Activated CD4-positive, alpha-beta T cell treated with anti-CD3 and anti-CD28 coated beads for 1 hour (primary cell): Measurements from ENCODE around the gene CNTN5.

ENCODE experiments used
- DNase-seq: peaks from one replicate; pipeline ENCODE4 v3.0.0-alpha.2; 2020

CNTN5 gene

GRCh38 chr11:100141201-100141600, 1120.5 kb downstream of the CNTN5 start:
- no peak for DNase-seq

GRCh38 chr11:100151944-100152343, 1131.2 kb downstream of the CNTN5 start:
- DNase-seq: no peak

- DNase-seq: no peak
These were observed 1132.0 kb downstream of the CNTN5 start for GRCh38 chr11:100152766-100153165.

GRCh38 chr11:100163471-100163870, 1142.7 kb downstream of the CNTN5 start:
- DNase-seq: no peak

GRCh38 chr11:100174881-100175280, 1154.1 kb downstream of the CNTN5 start:
- no peak for DNase-seq

- DNase-seq: no peak
These were observed 1155.7 kb downstream of the CNTN5 start for GRCh38 chr11:100176456-100176855.

GRCh38 chr11:100177651-100178050, 1156.9 kb downstream of the CNTN5 start:
- no peak for DNase-seq

- no peak for DNase-seq
These were observed 1161.6 kb downstream of the CNTN5 start for GRCh38 chr11:100182350-100182749.

GRCh38 chr11:100182927-100183326, 1162.2 kb downstream of the CNTN5 start:
- no peak for DNase-seq

GRCh38 chr11:100185588-100185987, 1164.8 kb downstream of the CNTN5 start:
- no peak for DNase-seq

GRCh38 chr11:100188137-100188783, 1167.5 kb downstream of the CNTN5 start:
- no peak for DNase-seq

- no peak for DNase-seq
These were observed 1169.6 kb downstream of the CNTN5 start for GRCh38 chr11:100190395-100190794.

GRCh38 chr11:100192181-100192580, 1171.4 kb downstream of the CNTN5 start:
- no peak for DNase-seq

GRCh38 chr11:100203789-100204188, 1183.0 kb downstream of the CNTN5 start:
- no peak for DNase-seq

- no peak for DNase-seq
These were observed 1185.2 kb downstream of the CNTN5 start for GRCh38 chr11:100205926-100206325.

- DNase-seq: no peak
These were observed 1187.5 kb downstream of the CNTN5 start for GRCh38 chr11:100208207-100208606.

- no peak for DNase-seq
These were observed 1194.0 kb downstream of the CNTN5 start for GRCh38 chr11:100214791-100215190.

- DNase-seq: no peak
These were observed 1200.1 kb downstream of the CNTN5 start for GRCh38 chr11:100220801-100221200.

GRCh38 chr11:100221791-100222190, 1201.0 kb downstream of the CNTN5 start:
- no peak for DNase-seq

GRCh38 chr11:100224541-100225034, 1203.8 kb downstream of the CNTN5 start:
- no peak for DNase-seq

GRCh38 chr11:100229086-100229485, 1208.3 kb downstream of the CNTN5 start:
- DNase-seq: no peak

- DNase-seq: no peak
These were observed 1211.3 kb downstream of the CNTN5 start for GRCh38 chr11:100232006-100232405.

- no peak for DNase-seq
These were observed 1214.3 kb downstream of the CNTN5 start for GRCh38 chr11:100235085-100235484.

- DNase-seq: no peak
These were observed 1219.3 kb downstream of the CNTN5 start for GRCh38 chr11:100240025-100240539.

GRCh38 chr11:100247704-100248103, 1227.0 kb downstream of the CNTN5 start:
- DNase-seq: no peak
